ENCODE measurements around the gene CORO6.

The CORO6 gene

GRCh38 chr17:29581583-29582253 is 41.0 kb downstream of the CORO6 start:
- DNase-seq (ENCODE audit: low spot score in 2 of 2): no peak
- no peak overlapping the region for H3K4me3 ChIP-seq
- peaks cover 47% of the 10 kb centered on the region for H3K36me3 ChIP-seq (replicated peaks)
- no peaks in the 10 kb centered on the region for H3K9me3 ChIP-seq
- no peaks in the 10 kb centered on the region for H3K4me1 ChIP-seq
- in situ Hi-C loops (cut with MboI; ENCODE audit: low sequenced_read_pairs): no loop called here
- H3K27me3 ChIP-seq (ENCODE audit: low read depth): no peaks in the 10 kb centered on the region

- Histone ChIP-seq H3K4me3 (no peak overlapping the region), H3K36me3 (replicated peaks) (peaks cover 60% of the 10 kb centered on the region), H3K27me3 (ENCODE audit: low read depth) (no peaks in the 10 kb centered on the region), H3K9me3 (no peaks in the 10 kb centered on the region), H3K4me1 (no peaks in the 10 kb centered on the region)
- in situ Hi-C loops (cut with MboI; ENCODE audit: low sequenced_read_pairs): no loop called here
- DNase-seq (ENCODE audit: low spot score in 2 of 2): peak; percentile 53 to 84
Measured at GRCh38 chr17:29579866-29580771, 42.6 kb downstream of the CORO6 start.

GRCh38 chr17:29578626-29579485 is 43.9 kb downstream of the CORO6 start:
- Histone ChIP-seq H3K4me3 (no peak overlapping the region), H3K36me3 (replicated peaks) (peaks cover 70% of the 10 kb centered on the region), H3K27me3 (ENCODE audit: low read depth) (no peaks in the 10 kb centered on the region), H3K4me1 (no peaks in the 10 kb centered on the region), H3K9me3 (no peaks in the 10 kb centered on the region)
- no peak for DNase-seq (ENCODE audit: low spot score in 2 of 2)
- in situ Hi-C loops (cut with MboI; ENCODE audit: low sequenced_read_pairs): no loop called here

GRCh38 chr17:29577385-29578211 is 45.1 kb downstream of the CORO6 start:
- Histone ChIP-seq H3K27me3 (ENCODE audit: low read depth) (no peaks in the 10 kb centered on the region), H3K4me1 (no peaks in the 10 kb centered on the region), H3K9me3 (no peaks in the 10 kb centered on the region), H3K36me3 (replicated peaks) (peaks cover 78% of the 10 kb centered on the region), H3K4me3 (no peak overlapping the region)
- in situ Hi-C loops (cut with MboI; ENCODE audit: low sequenced_read_pairs): no loop called here
- no peak for DNase-seq (ENCODE audit: low spot score in 2 of 2)

- H3K36me3 ChIP-seq (replicated peaks): peaks cover 75% of the 10 kb centered on the region
- in situ Hi-C loops (cut with MboI; ENCODE audit: low sequenced_read_pairs): no loop called here
Measured at GRCh38 chr17:29577001-29577370, 45.7 kb downstream of the CORO6 start.

GRCh38 chr17:29576214-29577000 is 46.3 kb downstream of the CORO6 start:
- in situ Hi-C loops (cut with MboI; ENCODE audit: low sequenced_read_pairs): no loop called here
- no peaks in the 10 kb centered on the region for H3K27me3 ChIP-seq (ENCODE audit: low read depth)
- no peak overlapping the region for H3K4me3 ChIP-seq
- peaks cover 76% of the 10 kb centered on the region for H3K36me3 ChIP-seq (replicated peaks)
- H3K9me3 ChIP-seq: no peaks in the 10 kb centered on the region
- no peaks in the 10 kb centered on the region for H3K4me1 ChIP-seq
- no peak for DNase-seq (ENCODE audit: low spot score in 2 of 2)

More at GRCh38 chr17:29577001-29577370, 45.7 kb downstream of the CORO6 start:
- DNase-seq (ENCODE audit: low spot score in 2 of 2): no peak
- H3K9me3 ChIP-seq: no peaks in the 10 kb centered on the region
- H3K27me3 ChIP-seq (ENCODE audit: low read depth): no peaks in the 10 kb centered on the region
- no peaks in the 10 kb centered on the region for H3K4me1 ChIP-seq
- H3K4me3 ChIP-seq: no peak overlapping the region

GRCh38 chr17:29575511-29576213 is 47.0 kb downstream of the CORO6 start:
- Histone ChIP-seq H3K27me3 (ENCODE audit: low read depth) (no peaks in the 10 kb centered on the region), H3K9me3 (no peaks in the 10 kb centered on the region), H3K4me1 (no peaks in the 10 kb centered on the region), H3K4me3 (no peak overlapping the region), H3K36me3 (replicated peaks) (peaks cover 68% of the 10 kb centered on the region)
- in situ Hi-C loops (cut with MboI; ENCODE audit: low sequenced_read_pairs): no loop called here
- DNase-seq (ENCODE audit: low spot score in 2 of 2): no peak

- H3K36me3 ChIP-seq (replicated peaks): peaks cover 68% of the 10 kb centered on the region
- H3K27me3 ChIP-seq (ENCODE audit: low read depth): no peaks in the 10 kb centered on the region
- no peak overlapping the region for H3K4me3 ChIP-seq
- in situ Hi-C loops (cut with MboI; ENCODE audit: low sequenced_read_pairs): no loop called here
- DNase-seq (ENCODE audit: low spot score in 2 of 2): no peak
- no peaks in the 10 kb centered on the region for H3K9me3 ChIP-seq
- H3K4me1 ChIP-seq: no peaks in the 10 kb centered on the region
Measured at GRCh38 chr17:29574732-29575510, 47.8 kb downstream of the CORO6 start.

- in situ Hi-C loops (cut with MboI; ENCODE audit: low sequenced_read_pairs): no loop called here
- H3K27me3 ChIP-seq (ENCODE audit: low read depth): no peaks in the 10 kb centered on the region
- no peak overlapping the region for H3K4me3 ChIP-seq
- no peak for DNase-seq (ENCODE audit: low spot score in 2 of 2)
- H3K36me3 ChIP-seq (replicated peaks): peaks cover 62% of the 10 kb centered on the region
- H3K4me1 ChIP-seq: no peaks in the 10 kb centered on the region
- no peaks in the 10 kb centered on the region for H3K9me3 ChIP-seq
Measured at GRCh38 chr17:29573871-29574731, 48.6 kb downstream of the CORO6 start.

GRCh38 chr17:29573558-29573869 is 49.2 kb downstream of the CORO6 start:
- in situ Hi-C loops (cut with MboI; ENCODE audit: low sequenced_read_pairs): no loop called here
- no peaks in the 10 kb centered on the region for H3K27me3 ChIP-seq (ENCODE audit: low read depth)
- H3K9me3 ChIP-seq: no peaks in the 10 kb centered on the region
- no peak for DNase-seq (ENCODE audit: low spot score in 2 of 2)
- H3K4me3 ChIP-seq: no peak overlapping the region
- no peaks in the 10 kb centered on the region for H3K4me1 ChIP-seq
- peaks cover 57% of the 10 kb centered on the region for H3K36me3 ChIP-seq (replicated peaks)

All from HAP-1 (cell line).